GM21390 (cell line): ENCODE data around the gene ZNF91.
"Not testable (repeated sequence)": the region's sequence is repeated elsewhere in the genome, so short reads cannot be mapped to it uniquely, and the experiment has no call there.

Source experiments
- ATAC-seq: cut with Tn5 transposase; IDR thresholded peaks from one replicate; pipeline ENCODE4 v1.9.1; 2021; ENCODE audit not compliant: unreplicated experiment

Gene ZNF91

GRCh38 chr19:23321403-23321802 lies 73.9 kb downstream of the ZNF91 start:
- ATAC-seq, result not testable (repeated sequence)

- not testable (repeated sequence) for ATAC-seq
Measured at GRCh38 chr19:23319571-23319970, 75.7 kb downstream of the ZNF91 start.

DNA sequence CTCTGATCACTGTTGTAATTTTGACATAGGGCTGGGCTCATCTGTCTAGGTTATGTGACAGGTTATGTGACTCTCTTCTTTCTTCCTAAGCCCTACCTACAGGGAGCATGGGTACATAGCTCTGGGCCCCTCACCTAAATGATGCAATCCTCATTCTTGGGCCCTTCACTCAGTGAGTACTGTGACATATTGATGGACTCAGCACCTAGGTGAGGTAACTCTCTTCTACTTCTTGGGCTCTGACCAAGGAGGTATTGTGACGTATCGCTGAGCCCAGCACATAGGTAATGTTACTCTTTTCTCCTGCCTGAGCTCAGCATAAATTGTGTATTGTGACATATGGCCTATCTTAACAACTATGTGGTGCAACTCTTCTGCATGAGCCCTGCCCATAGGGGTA lies 76.3 kb downstream of the ZNF91 start:
- ATAC-seq, result not testable (repeated sequence)

GRCh38 chr19:23318143-23318542 lies 77.1 kb downstream of the ZNF91 start:
- ATAC-seq, result no peak

- ATAC-seq, result no peak
Measured at GRCh38 chr19:23315286-23315685, 80.0 kb downstream of the ZNF91 start.

DNA sequence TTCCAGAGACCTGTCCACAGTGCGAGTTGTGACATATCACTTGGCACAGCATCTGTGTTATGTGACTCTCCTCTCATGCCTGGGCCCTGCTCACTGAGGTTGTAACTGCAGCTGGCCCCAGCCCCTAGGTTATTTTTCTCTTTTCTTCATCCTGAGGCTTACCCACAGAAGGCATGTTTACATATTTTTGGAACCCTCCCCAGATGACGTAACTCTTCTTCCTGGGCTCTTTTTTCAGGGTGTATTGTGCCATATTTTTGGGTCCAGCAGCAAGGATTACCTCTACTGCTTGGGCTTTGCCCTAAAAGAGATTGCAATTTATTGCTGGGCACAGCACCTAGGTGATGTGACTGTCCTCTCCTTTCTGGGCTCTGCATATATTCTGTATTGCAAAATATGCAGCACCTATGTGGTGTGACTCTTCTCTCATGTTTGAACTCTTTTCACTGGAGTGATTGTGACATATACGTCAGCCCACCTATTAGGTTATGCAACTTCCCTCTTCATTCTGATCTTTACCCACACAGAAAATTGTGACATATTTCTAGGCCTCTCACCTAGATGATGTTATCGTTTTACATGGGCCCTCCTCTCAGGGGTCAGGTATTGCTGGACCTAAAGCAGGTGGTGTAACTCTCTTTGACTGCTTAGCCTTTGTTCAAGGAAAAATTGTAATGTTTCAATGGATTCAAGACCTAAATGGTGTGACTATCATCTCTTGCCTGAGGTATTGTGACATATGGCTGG lies 80.6 kb downstream of the ZNF91 start:
- no peak for ATAC-seq

- no peak for ATAC-seq
Measured at GRCh38 chr19:23313196-23313595, 82.1 kb downstream of the ZNF91 start.

DNA sequence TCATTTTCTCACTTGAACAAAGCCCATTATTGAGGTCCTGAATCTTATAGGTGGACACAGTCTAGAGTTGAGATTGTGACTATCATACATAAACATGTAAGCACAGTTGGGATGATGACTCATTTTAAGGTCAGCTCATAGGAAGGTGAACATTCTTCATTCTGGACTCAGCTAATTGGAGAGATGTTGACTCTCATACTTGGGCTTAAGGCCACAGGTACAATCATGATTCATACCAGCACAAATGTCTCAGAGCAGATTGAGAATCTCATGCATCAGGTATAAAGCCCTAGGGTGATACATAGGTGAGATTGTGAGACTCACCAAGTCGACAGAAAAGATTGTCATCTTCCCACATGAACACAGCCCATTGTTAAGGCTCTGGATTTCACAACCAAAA lies 82.8 kb downstream of the ZNF91 start:
- no peak for ATAC-seq

GRCh38 chr19:23311551-23311950 lies 83.7 kb downstream of the ZNF91 start:
- no peak for ATAC-seq

DNA sequence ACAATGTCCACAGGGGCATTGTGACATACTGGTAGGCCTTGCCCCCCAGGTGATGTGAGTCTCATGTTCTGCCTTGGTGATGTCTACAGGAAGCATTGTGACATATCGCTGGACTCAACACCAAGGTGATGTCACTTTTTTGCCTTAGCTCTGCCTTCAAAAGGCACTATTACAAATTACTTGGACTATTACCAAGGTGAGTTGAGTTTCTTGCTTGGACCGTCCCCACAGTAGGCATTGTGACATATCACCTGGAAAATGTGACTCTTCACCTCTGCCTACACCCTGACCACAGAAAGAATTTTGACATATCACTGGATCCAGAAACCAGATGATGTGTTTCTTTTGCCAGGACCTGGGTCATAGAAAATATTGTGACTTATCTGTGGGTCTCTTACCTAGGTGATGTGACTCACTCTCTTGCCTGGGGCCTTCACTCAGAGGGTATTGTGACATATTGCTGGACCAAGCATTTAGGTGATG lies 84.5 kb downstream of the ZNF91 start:
- no peak for ATAC-seq

DNA sequence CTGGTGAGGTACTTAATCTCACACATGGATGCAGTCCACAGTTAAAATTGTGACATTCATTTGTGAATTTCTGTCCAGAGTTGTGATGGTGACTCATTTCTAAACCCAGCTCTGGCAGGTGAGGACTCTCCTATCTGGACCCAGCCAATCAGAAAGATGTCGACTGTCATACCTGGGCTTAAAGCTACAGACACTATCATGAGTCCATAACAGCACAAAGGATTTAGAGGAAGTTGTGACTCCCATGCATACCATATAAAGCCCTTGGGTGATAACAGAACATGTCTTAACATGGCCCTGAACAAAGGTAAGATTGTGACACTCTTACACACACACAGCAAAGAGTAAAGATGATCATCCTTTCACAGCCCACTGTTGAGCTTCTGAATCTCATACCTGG lies 85.3 kb downstream of the ZNF91 start:
- no peak for ATAC-seq

DNA sequence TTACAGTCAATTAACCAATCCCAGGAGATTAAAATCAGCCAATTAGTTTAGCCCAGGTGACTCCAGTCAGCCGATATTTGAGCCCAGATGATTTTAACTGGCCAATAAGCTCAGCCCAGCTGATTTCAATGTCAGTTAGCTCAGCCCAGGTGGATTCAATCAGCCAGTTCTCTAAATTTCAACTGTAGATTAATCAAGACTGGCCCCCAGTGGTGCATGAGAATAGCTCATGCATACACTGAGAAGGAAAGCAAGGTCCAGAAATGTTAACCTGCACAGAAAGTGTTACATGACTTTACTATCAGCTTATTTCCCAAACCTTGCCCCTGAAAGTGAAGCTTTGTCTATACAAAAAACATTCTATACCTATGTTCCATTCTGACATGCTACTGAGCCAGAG lies 89.7 kb downstream of the ZNF91 start:
- ATAC-seq, result no peak

GRCh38 chr19:23304238-23304637 lies 91.0 kb downstream of the ZNF91 start:
- no peak for ATAC-seq

DNA sequence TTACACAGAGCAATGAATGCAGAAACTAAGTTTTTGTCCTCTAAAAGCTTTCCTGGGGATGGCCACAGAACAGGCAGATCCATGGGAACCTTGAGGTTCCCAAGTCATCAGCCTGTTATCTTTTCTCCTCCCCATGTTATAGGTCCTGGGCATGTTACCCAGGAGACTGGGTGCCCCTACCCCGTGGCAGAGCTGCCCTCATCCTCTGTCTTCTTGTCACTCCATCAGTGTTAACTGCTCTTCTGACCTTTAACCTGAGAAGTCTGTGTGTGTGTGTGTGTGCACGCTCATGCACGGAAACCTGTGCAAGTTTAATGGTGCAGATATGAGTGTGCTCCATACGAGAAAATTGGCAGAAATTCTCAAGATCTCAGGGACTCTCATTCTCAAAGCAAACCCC lies 101.1 kb downstream of the ZNF91 start:
- ATAC-seq, result no peak

DNA sequence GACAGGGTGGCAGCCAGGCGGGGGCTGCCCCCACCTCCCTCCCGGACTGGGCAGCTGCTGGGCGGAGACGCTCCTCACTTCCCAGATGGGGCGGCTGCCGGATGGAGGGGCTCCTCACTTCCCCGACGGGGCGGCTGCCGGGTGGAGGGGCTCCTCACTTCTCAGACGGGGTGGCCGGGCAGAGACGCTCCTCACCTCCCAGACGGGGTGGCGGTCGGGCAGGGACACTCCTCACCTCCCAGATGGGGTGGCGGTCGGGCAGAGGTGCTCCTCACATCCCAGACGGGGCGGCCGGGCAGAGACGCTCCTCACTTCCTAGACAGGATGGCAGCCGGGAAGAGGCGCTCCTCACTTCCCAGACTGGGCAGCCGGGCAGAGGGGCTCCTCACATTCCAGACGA lies 105.3 kb downstream of the ZNF91 start:
- not testable (repeated sequence) for ATAC-seq
